H1 (cell line): ENCODE data around the gene RNF224. TPM values are rescaled to one million over a fixed set of nuclear protein-coding genes. Genes with fewer than 3 reads are reported as not detected.

ENCODE experiments used
- CHD7 ChIP-seq: fragments of 300-600 bp; sonication (generic); IDR thresholded peaks from 2 replicates; pipeline ENCODE4 v1.7.1; 2012; ENCODE audit warnings: low read length, moderate library complexity, mild to moderate bottlenecking, inconsistent platforms; ENCODE audit not compliant: insufficient replicate concordance
- E2F6 ChIP-seq: IDR thresholded peaks from 2 replicates; pipeline ENCODE4 v1.6.1; 2012; ENCODE audit warnings: inconsistent platforms
- EP300 ChIP-seq, 2 experiments: IDR thresholded peaks; 1 replicate in 1 of 2; 2 replicates in 1 of 2; pipeline ENCODE4 v1.6.1; 2011 to 2012; ENCODE audit warnings: low read depth in 2 of 2, low read length in 2 of 2, mild to moderate bottlenecking in 2 of 2, borderline replicate concordance in 1 of 2, inconsistent platforms in 1 of 2, moderate library complexity in 1 of 2
- FOSL1 ChIP-seq: IDR thresholded peaks from 2 replicates; pipeline ENCODE4 v1.6.1; 2011; ENCODE audit warnings: mild to moderate bottlenecking, low read depth, low read length, moderate library complexity; ENCODE audit not compliant: insufficient read depth
- HDAC6 ChIP-seq: IDR thresholded peaks from one replicate; pipeline ENCODE4 v1.7.1; 2012; ENCODE audit warnings: low read depth, mild to moderate bottlenecking, inconsistent platforms, low read length, moderate library complexity
- KDM5A ChIP-seq: fragments of 200-600 bp; IDR thresholded peaks from 2 replicates; pipeline ENCODE4 v1.7.1; 2012; ENCODE audit warnings: mild to moderate bottlenecking, low read length, inconsistent platforms, mixed read lengths
- SIN3A ChIP-seq, 2 experiments: IDR thresholded peaks in 1 of 2; conservative IDR thresholded peaks in 1 of 2; 2 replicates each; pipeline ENCODE4 v1.6.1; 2011 to 2012; ENCODE audit warnings: low read length in 2 of 2, improper control_type of control experiment in 1 of 2, low read depth in 1 of 2, mild to moderate bottlenecking in 1 of 2
- YY1 ChIP-seq: IDR thresholded peaks from 2 replicates; pipeline ENCODE4 v1.6.1; 2011; ENCODE audit warnings: low read depth, mild to moderate bottlenecking, low read length
- polyA plus RNA-seq, 7 experiments: library from polyadenylated mRNA; depleted of rRNA in 3 of 7; stranded (reverse) in 5 of 7; unstranded in 2 of 7; fragments of >200 nt in 5 of 7; fragments of 200-250 nt in 2 of 7; gene quantifications; 1 replicate in 5 of 7; 2 replicates in 1 of 7; 4 replicates in 1 of 7; pipeline versions ENCODE4 v1.2.1 to v1.2.3, GENCODE V29; 2011 to 2013; ENCODE audit warnings: missing spikeins in 2 of 7, mixed read lengths in 2 of 7
- total RNA-seq: library from RNA; stranded (reverse); fragmentation: NEBNext Ultra II Directional; extraction: Animal tissue kit (Norgen Biotek cat#: 25700); gene quantifications from 2 replicates; pipeline ENCODE4 v1.2.1, GENCODE V29; 2021

RNF224 gene
- total and polyA plus RNA-seq, 2 of the 8 experiments (the other 6 are each of a cell fraction or from before 2014, with no cell fraction given), result 0.24 TPM; not detected in 1

- no peak for TF ChIP-seq FOSL1
- TF ChIP-seq HDAC6, result no peak
- TF ChIP-seq CHD7, result no peak
- 0 out of 2 replicates have a peak, but pooled peaks have one; percentile 43 for TF ChIP-seq YY1
- TF ChIP-seq SIN3A (conservative IDR thresholded peaks at IDR 0.05 in 1 of 2, IDR thresholded peaks at IDR 0.05 in 1 of 2; ENCODE audit: low read depth in 1 of 2, low read length in 2 of 2), result peak in 1 of 2 experiments; percentile 75; a peak in 2 of 4 replicates
- TF ChIP-seq KDM5A, result no peak
- TF ChIP-seq E2F6, result no peak
- TF ChIP-seq EP300 (IDR thresholded peaks at IDR 0.05; ENCODE audit: borderline replicate concordance in 1 of 2, low read depth in 2 of 2, low read length in 2 of 2), result no peak
Observed at GRCh38 chr9:137227054-137227852, at the start of gene RNF224 (continued).
